Measurements from ENCODE around the gene GRAP2.
"Not testable (repeated sequence)": the region's sequence is repeated elsewhere in the genome, so short reads cannot be mapped to it uniquely, and the experiment has no call there.

Gene GRAP2

GRCh38 chr22:39897841-39898240 is 3.0 kb upstream of the GRAP2 start:
- DNase-seq (ENCODE audit: low read depth in 3 of 3): no peak

DNA sequence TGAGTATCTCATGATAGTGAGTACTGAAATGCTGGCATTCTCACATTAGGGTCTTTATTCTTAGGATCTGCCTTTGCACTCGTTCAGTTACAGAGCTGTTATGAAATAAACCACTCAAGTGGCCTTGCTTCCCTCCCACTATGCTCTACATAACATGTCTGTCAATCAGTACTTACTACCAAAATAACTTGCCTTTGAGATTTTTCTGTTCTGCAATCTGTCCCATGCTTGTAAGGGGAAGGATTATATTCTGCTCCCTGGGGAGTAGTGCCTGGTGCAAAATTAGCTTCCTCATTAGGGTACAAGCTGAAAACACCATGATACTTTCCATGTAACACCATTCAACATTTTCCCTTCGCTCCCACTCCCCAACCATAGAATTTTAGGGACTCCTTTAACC is 1.9 kb upstream of the GRAP2 start:
- no peak for DNase-seq (ENCODE audit: low read depth in 3 of 3)

- no peak for DNase-seq (ENCODE audit: low read depth in 3 of 3)
Measured at GRCh38 chr22:39901565-39902146, 772 bp downstream of the GRAP2 start.

DNA sequence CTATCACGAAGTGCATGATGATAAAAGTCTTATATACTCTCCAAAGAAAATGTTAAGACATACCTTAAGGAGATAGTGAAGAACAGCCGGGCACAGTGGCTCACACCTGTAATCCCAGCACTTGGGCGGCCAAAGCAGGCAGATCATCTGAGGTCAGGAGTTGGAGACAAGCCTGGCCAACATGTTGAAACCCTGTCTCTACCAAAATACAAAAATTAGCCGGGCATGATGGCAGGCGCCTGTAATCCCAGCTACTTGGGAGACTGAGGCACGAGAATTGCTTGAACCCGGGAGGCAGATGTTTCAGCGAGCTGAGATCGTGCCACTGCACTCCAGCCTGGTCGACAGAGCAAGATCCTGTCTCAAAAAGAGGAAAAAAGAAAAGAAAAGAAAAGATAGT is 3.1 kb downstream of the GRAP2 start:
- not testable (repeated sequence) for DNase-seq (ENCODE audit: low read depth in 3 of 3)

DNA sequence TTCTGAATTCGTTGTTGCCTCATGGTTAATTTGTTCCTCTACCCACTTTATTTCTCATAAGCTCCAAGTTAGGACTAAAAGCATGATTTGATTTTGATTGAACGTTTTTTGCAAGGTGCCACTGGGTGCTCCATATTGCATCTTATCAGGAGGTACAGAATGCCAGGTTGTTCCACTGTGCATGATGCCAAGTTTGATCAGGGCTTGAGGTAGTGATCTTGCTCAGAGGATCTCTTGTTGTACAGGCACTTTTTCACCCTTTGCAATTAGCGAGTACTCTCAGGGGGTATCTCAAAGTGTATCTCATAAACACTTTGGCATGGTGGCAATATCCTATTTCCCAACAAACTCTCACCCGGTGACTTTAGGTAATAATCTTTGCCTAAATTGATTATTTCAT is 4.0 kb downstream of the GRAP2 start:
- no peak for DNase-seq (ENCODE audit: low read depth in 3 of 3)

DNA sequence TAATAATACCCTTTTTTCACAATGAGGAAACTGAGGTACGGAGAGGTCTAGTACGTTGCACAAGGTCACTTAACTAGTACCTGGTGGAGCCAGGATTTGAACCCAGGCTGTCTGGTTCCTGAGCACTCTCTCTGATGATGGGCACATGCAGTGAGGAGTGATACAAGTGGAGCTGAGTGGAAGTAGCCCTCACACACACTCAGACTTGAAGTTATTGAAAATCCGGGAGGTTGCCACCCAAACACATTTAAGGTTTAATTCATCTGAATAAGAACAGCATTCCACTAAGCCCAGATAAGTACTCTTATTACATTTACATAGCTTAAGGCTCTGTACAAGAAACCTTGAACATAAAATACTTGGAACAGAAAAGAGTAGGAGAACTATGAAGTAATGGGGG is 4.8 kb downstream of the GRAP2 start:
- DNase-seq (ENCODE audit: low read depth in 3 of 3): no peak

DNA sequence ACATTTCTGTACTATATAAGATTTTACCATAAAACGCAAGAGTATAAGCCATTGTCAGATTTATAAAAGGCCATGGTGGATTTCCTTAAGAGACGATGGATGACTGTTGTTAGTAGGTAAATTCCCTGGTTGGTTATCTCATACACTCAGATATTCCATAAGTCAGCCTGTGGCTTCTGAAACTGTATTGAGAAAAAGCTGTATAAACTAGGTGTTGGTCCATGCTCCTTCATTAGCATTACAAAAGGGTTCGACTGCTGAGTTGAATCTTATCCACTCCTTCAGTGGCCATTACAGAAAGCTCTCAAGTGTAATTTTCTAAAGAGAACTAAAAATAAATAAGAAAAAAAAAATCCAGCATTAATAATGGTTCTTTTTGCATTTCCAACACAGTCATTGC is 5.3 kb downstream of the GRAP2 start:
- no peak for DNase-seq (ENCODE audit: low read depth in 3 of 3)

DNA sequence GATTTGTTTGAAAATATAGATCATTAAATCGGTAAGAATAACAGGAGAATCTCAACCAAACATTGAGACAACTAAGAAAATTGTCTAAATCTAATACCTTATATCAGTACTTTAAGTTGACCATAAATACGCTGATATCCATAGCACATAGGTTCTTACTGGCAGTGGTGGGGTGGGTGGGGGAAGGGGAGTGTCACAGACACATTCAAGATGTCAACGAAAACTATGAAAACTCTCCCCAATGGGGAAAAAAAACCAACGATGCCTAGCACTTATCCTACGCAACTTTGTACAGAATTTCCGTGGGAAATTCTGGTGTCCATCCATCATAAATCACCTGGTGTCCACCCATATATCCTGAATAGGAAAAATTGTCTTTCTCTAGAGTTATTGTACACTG is 6.2 kb downstream of the GRAP2 start:
- no peak for DNase-seq (ENCODE audit: low read depth in 3 of 3)

GRCh38 chr22:39907605-39908097 is 6.8 kb downstream of the GRAP2 start:
- no peak for DNase-seq (ENCODE audit: low read depth in 3 of 3)

- no peak for DNase-seq (ENCODE audit: low read depth in 3 of 3)
Measured at GRCh38 chr22:39908136-39908535, 7.3 kb downstream of the GRAP2 start.

- no peak for DNase-seq (ENCODE audit: low read depth in 3 of 3)
Measured at GRCh38 chr22:39908737-39909136, 7.9 kb downstream of the GRAP2 start.

DNA sequence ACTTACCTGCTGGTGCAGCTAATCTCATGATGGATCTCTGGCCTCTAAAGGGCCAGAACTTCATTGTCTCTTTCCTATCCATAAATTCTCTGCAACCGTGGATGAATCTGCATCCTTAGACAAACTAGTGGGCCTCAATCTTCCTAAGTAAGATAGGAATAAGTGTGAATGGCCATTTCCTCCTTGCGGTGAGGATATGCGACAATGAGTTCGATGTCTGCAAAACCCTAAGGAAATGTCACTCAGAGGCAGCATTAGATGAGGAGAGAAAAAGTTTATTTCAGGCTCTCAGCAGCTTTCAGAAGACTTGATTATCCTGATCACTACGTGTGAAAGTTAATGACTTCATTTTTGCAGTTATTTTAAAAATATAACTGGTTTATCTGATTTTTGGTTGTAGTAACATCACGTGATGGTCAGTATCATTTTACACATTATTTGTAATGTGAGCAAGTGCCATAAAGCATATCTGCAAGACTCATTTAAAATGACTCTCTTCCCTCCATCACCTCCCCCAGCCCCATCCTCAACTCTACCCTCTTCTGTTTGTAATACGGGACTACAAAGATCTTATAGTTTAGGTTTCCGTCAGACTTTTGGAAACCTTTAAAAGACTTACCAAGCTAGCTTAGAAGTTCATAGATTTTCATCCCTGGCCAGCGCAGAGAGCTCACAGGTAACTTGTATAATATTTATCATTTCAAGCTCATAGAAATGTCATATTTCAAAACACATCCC is 10.2 kb downstream of the GRAP2 start:
- DNase-seq (ENCODE audit: low read depth in 3 of 3): no peak

GRCh38 chr22:39913321-39913720 is 12.4 kb downstream of the GRAP2 start:
- DNase-seq (ENCODE audit: low read depth in 3 of 3): no peak

DNA sequence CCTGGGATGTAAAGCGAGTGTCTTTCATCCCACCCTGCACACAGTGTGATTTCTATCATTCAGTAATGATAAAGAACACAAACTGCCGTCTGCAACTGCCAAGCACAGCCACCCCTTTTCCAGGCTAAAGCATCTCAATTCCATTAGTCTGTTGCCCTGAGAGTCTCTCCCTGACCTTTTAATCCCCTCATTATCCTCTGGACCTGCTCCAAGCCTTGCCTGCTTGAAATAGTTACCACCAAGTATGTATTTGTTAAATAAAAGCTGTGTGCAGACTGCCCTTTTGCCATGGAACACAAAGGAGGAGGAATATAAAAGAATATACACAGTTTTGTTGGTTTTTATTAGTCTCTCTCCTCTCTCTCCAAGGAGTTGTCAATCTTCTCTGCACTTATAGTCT is 13.0 kb downstream of the GRAP2 start:
- no peak for DNase-seq (ENCODE audit: low read depth in 3 of 3)

DNA sequence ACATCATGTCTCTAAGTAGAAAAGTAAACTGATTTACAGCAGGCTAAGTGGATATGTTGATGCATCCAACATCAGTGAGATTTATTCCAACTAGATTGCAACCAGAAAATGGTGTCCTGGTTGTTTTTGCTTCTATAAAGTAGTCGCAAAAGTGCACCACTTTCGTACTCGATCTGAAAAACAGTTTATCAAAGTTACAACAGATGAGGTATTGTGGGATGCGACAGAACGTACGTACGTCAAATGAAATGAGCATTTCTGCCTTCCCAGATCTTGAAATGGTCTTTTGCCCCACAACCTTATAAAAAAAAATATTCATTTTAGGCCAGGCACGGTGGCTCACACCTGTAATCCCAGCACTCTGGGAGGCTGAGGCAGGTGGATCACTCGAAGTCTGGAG is 13.7 kb downstream of the GRAP2 start:
- DNase-seq (ENCODE audit: low read depth in 3 of 3): no peak

DNA sequence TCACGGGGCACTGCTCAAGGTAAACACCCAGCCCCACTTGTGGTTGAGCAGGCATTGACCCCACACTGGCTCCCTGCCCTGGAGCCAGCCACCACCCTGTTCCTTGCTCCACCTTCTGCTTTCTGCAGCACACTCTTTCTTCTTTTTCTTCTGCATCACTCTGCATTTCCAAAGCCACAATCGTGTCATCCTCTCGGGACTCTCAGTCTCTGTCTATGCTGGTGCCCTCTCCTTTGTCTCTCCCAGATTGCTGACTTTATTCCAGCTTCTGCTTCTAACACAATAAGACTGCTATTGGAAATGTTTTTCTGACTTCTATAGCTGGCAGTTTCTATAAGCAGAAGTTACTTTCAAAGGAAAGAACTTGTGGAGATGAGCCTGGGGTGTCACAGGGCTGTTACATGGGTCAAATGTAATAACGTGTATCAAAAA is 14.4 kb downstream of the GRAP2 start:
- no peak for DNase-seq (ENCODE audit: low read depth in 3 of 3)

GRCh38 chr22:39916496-39916895 is 15.6 kb downstream of the GRAP2 start:
- no peak for DNase-seq (ENCODE audit: low read depth in 3 of 3)

- no peak for DNase-seq (ENCODE audit: low read depth in 3 of 3)
Measured at GRCh38 chr22:39917197-39917643, 16.3 kb downstream of the GRAP2 start.

DNA sequence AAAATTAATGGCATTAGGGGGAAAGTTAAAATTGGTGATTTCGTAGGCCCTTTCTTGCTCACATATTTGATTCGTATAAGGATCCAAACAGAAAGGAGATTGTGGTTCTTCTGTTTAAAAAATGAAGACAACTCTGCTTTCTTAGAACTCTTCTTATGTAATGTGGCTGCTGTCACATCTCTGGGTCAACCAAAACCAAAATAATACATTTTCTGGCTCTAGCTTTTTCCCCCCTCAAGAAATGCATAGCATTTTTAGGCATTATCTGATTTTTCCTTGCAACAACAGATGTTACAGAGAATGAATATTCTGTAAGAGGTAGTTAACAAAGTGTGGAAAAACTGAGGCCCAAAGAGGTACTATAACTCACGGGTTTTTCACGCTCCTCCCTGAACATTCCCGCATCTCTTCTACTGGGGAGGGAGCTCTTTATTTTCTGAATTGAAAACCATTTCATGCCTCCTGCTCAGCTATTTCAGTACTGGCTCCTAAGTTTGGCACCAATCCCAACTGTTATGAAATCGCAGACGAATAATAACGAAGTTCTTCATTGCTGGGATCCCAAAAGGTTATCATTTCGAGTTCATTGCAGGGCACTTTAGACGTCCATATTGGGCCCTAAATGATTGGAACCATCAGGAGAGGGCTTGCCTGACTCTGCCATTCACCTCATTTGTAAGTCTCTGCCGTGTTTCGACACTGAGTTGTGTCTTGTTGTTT is 17.1 kb downstream of the GRAP2 start:
- no peak for DNase-seq (ENCODE audit: low read depth in 3 of 3)

- DNase-seq (ENCODE audit: low read depth in 3 of 3): peak in 1 of 3 experiments; percentile 52
Measured at GRCh38 chr22:39920134-39920743, 19.4 kb downstream of the GRAP2 start.

DNA sequence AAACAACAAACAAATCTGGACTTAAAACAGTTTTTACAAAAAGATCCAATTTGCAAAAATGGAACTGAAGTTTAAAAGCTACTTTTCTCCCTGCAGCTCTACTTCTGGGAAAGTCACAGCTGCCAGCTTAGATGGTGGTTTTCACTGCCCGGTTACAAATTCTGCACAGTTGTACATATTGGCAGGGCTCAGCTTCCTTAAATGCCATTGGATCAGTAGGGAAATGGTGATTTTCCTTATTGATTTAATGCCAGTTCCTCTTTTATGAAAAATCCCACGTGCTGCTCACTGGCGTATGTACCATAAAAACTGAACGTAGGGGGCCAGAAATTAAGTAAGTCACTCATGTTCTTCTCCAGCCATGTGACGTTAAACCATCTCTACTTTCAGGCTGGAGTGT is 22.8 kb downstream of the GRAP2 start:
- DNase-seq (ENCODE audit: low read depth in 3 of 3): no peak

DNA sequence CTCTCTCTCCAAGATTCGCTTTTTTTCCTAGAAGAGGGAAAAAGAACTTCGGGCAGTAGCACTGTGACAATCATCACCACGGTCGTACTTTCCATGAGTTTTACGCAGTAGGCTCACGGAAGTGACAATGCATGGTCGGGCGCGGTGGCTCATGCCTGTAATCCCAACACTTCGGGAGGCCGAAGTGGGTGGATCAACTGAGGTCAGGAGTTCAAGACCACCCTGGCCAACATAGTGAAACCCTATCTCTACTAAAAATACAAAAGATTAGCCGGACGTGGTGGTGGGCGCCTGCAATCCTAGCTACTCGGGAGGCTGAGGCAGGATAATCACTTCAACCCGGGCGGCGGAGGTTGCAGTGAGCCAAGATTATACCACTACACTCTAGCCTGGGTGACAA is 23.4 kb downstream of the GRAP2 start:
- no peak for DNase-seq (ENCODE audit: low read depth in 3 of 3)

Measured in stimulated activated CD4-positive, alpha-beta T cell treated with anti-CD3 and anti-CD28 coated beads, TNF-alpha, amount 100 ng/mL, for 4 hours (primary cell).